Measurements from ENCODE around the gene TMOD3. TPM values are rescaled to one million over a fixed set of nuclear protein-coding genes. Genes with fewer than 3 reads are reported as not detected.

TMOD3 gene
- total RNA-seq, 1 donor from 2014 or later = 37.4 TPM

GRCh38 chr15:51931638-51932037 is 102.2 kb downstream of the TMOD3 start:
- Mint-ChIP-seq H3K36me3 (ENCODE audit: insufficient read depth) (peaks cover 5% of the 10 kb centered on the region), H3K4me3 (ENCODE audit: low read depth) (no peak overlapping the region), H3K27ac (no peak overlapping the region), H3K9me3 (ENCODE audit: low read depth) (no peaks in the 10 kb centered on the region), H3K4me1 (ENCODE audit: low read depth) (no peaks in the 10 kb centered on the region), H3K27me3 (no peaks in the 10 kb centered on the region)
- no peak for DNase-seq (ENCODE audit: low spot score, unreplicated experiment)
- TF ChIP-seq CTCF (IDR thresholded peaks at IDR 0.05; ENCODE audit: unreplicated experiment) = no peak

- TF ChIP-seq CTCF (IDR thresholded peaks at IDR 0.05; ENCODE audit: unreplicated experiment) = no peak
- no peaks in the 10 kb centered on the region for H3K4me1 Mint-ChIP-seq (ENCODE audit: low read depth)
- no peaks in the 10 kb centered on the region for H3K9me3 Mint-ChIP-seq (ENCODE audit: low read depth)
- no peak overlapping the region for H3K27ac Mint-ChIP-seq
- no peak overlapping the region for H3K4me3 Mint-ChIP-seq (ENCODE audit: low read depth)
- peaks cover 6% of the 10 kb centered on the region for H3K36me3 Mint-ChIP-seq (ENCODE audit: insufficient read depth)
- no peaks in the 10 kb centered on the region for H3K27me3 Mint-ChIP-seq
- no peak for DNase-seq (ENCODE audit: low spot score, unreplicated experiment)
These were observed 102.7 kb downstream of the TMOD3 start for GRCh38 chr15:51932161-51932560.

GRCh38 chr15:51935466-51936104 is 106.1 kb downstream of the TMOD3 start:
- Mint-ChIP-seq H3K4me3 (ENCODE audit: low read depth) (no peak overlapping the region), H3K36me3 (ENCODE audit: insufficient read depth) (peaks cover 10% of the 10 kb centered on the region), H3K9me3 (ENCODE audit: low read depth) (no peaks in the 10 kb centered on the region), H3K4me1 (ENCODE audit: low read depth) (no peaks in the 10 kb centered on the region), H3K27ac (no peak overlapping the region), H3K27me3 (no peaks in the 10 kb centered on the region)
- DNase-seq (ENCODE audit: low spot score, unreplicated experiment) = no peak
- no peak for TF ChIP-seq CTCF (IDR thresholded peaks at IDR 0.05; ENCODE audit: unreplicated experiment)

GRCh38 chr15:51936105-51936478 is 106.6 kb downstream of the TMOD3 start:
- Mint-ChIP-seq H3K9me3 (ENCODE audit: low read depth) (no peaks in the 10 kb centered on the region), H3K27ac (no peak overlapping the region), H3K36me3 (ENCODE audit: insufficient read depth) (peaks cover 10% of the 10 kb centered on the region), H3K4me1 (ENCODE audit: low read depth) (no peaks in the 10 kb centered on the region), H3K4me3 (ENCODE audit: low read depth) (no peak overlapping the region), H3K27me3 (no peaks in the 10 kb centered on the region)
- no peak for TF ChIP-seq CTCF (IDR thresholded peaks at IDR 0.05; ENCODE audit: unreplicated experiment)
- no peak for DNase-seq (ENCODE audit: low spot score, unreplicated experiment)

GRCh38 chr15:51938286-51938685 is 108.8 kb downstream of the TMOD3 start:
- no peaks in the 10 kb centered on the region for H3K4me1 Mint-ChIP-seq (ENCODE audit: low read depth)
- no peaks in the 10 kb centered on the region for H3K27me3 Mint-ChIP-seq
- H3K27ac Mint-ChIP-seq = no peak overlapping the region

More at GRCh38 chr15:51938286-51938685, 108.8 kb downstream of the TMOD3 start:
- Mint-ChIP-seq H3K9me3 (ENCODE audit: low read depth) (no peaks in the 10 kb centered on the region), H3K4me3 (ENCODE audit: low read depth) (no peak overlapping the region), H3K36me3 (ENCODE audit: insufficient read depth) (peaks cover 15% of the 10 kb centered on the region)
- no peak for DNase-seq (ENCODE audit: low spot score, unreplicated experiment)
- TF ChIP-seq CTCF (IDR thresholded peaks at IDR 0.05; ENCODE audit: unreplicated experiment) = no peak
